Prostate gland (tissue), 2 donors: Measurements from ENCODE around the gene LHPP. TPM values are rescaled to one million over a fixed set of nuclear protein-coding genes. Genes with fewer than 3 reads are reported as not detected.

Experiments
- DNase-seq: peaks from one replicate; pipeline ENCODE4 v3.0.0-alpha.2; 2019; ENCODE audit warnings: low spot score
- H3K27ac ChIP-seq, 2 donors: fragments of 200-600 bp; sonication (generic); 2 replicates each; pipeline ENCODE4 v1.5.1; 2017 to 2019
- H3K27me3 ChIP-seq: fragments of 200-600 bp; sonication (generic); replicated peaks from 2 replicates; pipeline ENCODE4 v1.5.1; 2019; ENCODE audit not compliant: insufficient read depth
- H3K36me3 ChIP-seq, 2 donors: fragments of 200-600 bp; sonication (generic); 1 replicate in 1 of 2; 2 replicates in 1 of 2; pipeline versions ENCODE4 v1.5.1 to v1.8.1; 2017 to 2019
- H3K4me1 ChIP-seq: fragments of 200-600 bp; sonication (generic); replicated peaks from 2 replicates; pipeline ENCODE4 v1.5.1; 2019
- H3K4me3 ChIP-seq, 2 donors: fragments of 200-600 bp; sonication (generic); 2 replicates each; pipeline ENCODE4 v1.5.1; 2017 to 2019
- H3K9me3 ChIP-seq: fragments of 200-600 bp; sonication (generic); 2 replicates; pipeline ENCODE4 v1.5.1; 2017
- CTCF ChIP-seq, 4 experiments: fragments of 200-600 bp in 2 of 4; fragments of 450-650 bp in 2 of 4; sonication (generic) in 2 of 4; IDR thresholded peaks; 1 replicate in 3 of 4; 2 replicates in 1 of 4; pipeline ENCODE4 v1.5.1; 2016 to 2019; ENCODE audit warnings: antibody characterized with exemption in 4 of 4, mild to moderate bottlenecking in 2 of 4, moderate library complexity in 2 of 4
- POLR2A ChIP-seq: fragments of 450-650 bp; IDR thresholded peaks from one replicate; pipeline ENCODE4 v1.6.1; 2016; ENCODE audit warnings: antibody characterized with exemption, mild to moderate bottlenecking
- POLR2AphosphoS5 ChIP-seq: sonication (generic); formaldehyde crosslinking; IDR thresholded peaks from one replicate; pipeline ENCODE4 v1.6.1; 2017; ENCODE audit warnings: antibody characterized with exemption
- WGBS: methylation state at CpG from one replicate; pipeline ENCODE4 v1.1.5; 2018; 5-methylcytosine and 5-hydroxymethylcytosine counted together
- intact Hi-C: fragments of 100-400 bp; cut with DNase I; formaldehyde crosslinking; loops from one replicate; pipeline ENCODE4 v1.14.2; 2022
- total RNA-seq, 2 donors: library from RNA; depleted of rRNA; stranded (reverse); fragments of >200 nt; gene quantifications; one replicate each; pipeline ENCODE4 v1.1.0, GENCODE V29; 2016

The LHPP gene
- total RNA-seq, 2 donors from 2014 or later, result 21.9 to 43.3 TPM

- WGBS, result 75% methylated on average over 21 of the region's 21 CpGs
Observed at GRCh38 chr10:124568848-124569622, 107.4 kb downstream of the LHPP start.

GRCh38 chr10:124569623-124570470 is 108.2 kb downstream of the LHPP start:
- Histone ChIP-seq H3K27me3 (no peaks in the 10 kb centered on the region), H3K9me3 (no peaks in the 10 kb centered on the region), H3K4me1 (no peaks in the 10 kb centered on the region), H3K4me3 (no peak overlapping the region), H3K36me3 (no peaks in the 10 kb centered on the region), H3K27ac (no peak overlapping the region)
- intact Hi-C loops, result no loop called here
- no peak for DNase-seq
- WGBS, result 89% methylated on average over 11 of the region's 11 CpGs
- TF ChIP-seq CTCF (IDR thresholded peaks at IDR 0.05) (no peak), POLR2AphosphoS5 (no peak), POLR2A (no peak)

More at GRCh38 chr10:124568848-124569622, 107.4 kb downstream of the LHPP start:
- intact Hi-C loops, result no loop called here
- Histone ChIP-seq H3K27me3 (no peaks in the 10 kb centered on the region), H3K4me1 (no peaks in the 10 kb centered on the region), H3K4me3 (no peak overlapping the region), H3K36me3 (no peaks in the 10 kb centered on the region), H3K27ac (no peak overlapping the region), H3K9me3 (no peaks in the 10 kb centered on the region)
- TF ChIP-seq POLR2AphosphoS5 (no peak), POLR2A (no peak), CTCF (IDR thresholded peaks at IDR 0.05) (no peak)
- DNase-seq, result no peak

- H3K9me3 ChIP-seq, result no peaks in the 10 kb centered on the region
- H3K27ac ChIP-seq, result no peak overlapping the region
- H3K4me3 ChIP-seq, result no peak overlapping the region
- no peaks in the 10 kb centered on the region for H3K27me3 ChIP-seq
- H3K36me3 ChIP-seq, result no peaks in the 10 kb centered on the region
- DNase-seq, result no peak
- no peak for TF ChIP-seq POLR2AphosphoS5
- TF ChIP-seq CTCF (IDR thresholded peaks at IDR 0.05), result no peak
- no peak for TF ChIP-seq POLR2A
- intact Hi-C loops, result no loop called here
- 89% methylated on average over 9 of the region's 9 CpGs for WGBS
- no peaks in the 10 kb centered on the region for H3K4me1 ChIP-seq
Observed at GRCh38 chr10:124570646-124571045, 109.0 kb downstream of the LHPP start.

GRCh38 chr10:124572751-124573150 is 111.1 kb downstream of the LHPP start:
- no peaks in the 10 kb centered on the region for H3K9me3 ChIP-seq
- H3K36me3 ChIP-seq, result no peaks in the 10 kb centered on the region
- TF ChIP-seq CTCF (IDR thresholded peaks at IDR 0.05) (no peak), POLR2AphosphoS5 (no peak)
- 87% methylated on average over 11 of the region's 11 CpGs for whole genome bisulfite sequencing
- no peak overlapping the region for H3K27ac ChIP-seq
- no peak overlapping the region for H3K4me3 ChIP-seq
- no peaks in the 10 kb centered on the region for H3K27me3 ChIP-seq
- no peak for DNase-seq
- intact Hi-C loops, result no loop called here
- H3K4me1 ChIP-seq, result no peaks in the 10 kb centered on the region
